SK-N-SH (cell line): Measurements from ENCODE around the gene RAB20. TPM values are rescaled to one million over a fixed set of nuclear protein-coding genes. Genes with fewer than 3 reads are reported as not detected.

ENCODE experiments used
- CTCF ChIA-PET: fragments of 300-600, 350-600 bp; formaldehyde crosslinking; extraction: SDS; loops from one replicate; lab custom pipeline; 2021; lab: Yijun Ruan, JAX
- POLR2A ChIA-PET: fragments of 350-600 bp; sonication (Branson Sonifier 250); formaldehyde crosslinking; extraction: SDS; loops from one replicate; lab custom pipeline; 2020; ENCODE audit warnings: antibody characterized with exemption, inconsistent platforms; lab: Yijun Ruan, JAX
- DNase-seq: peaks from one replicate; pipeline ENCODE4 v3.0.0; 2012
- H2AFZ ChIP-seq: fragments of 200-600 bp; sonication (generic); 2 replicates; pipeline ENCODE4 v1.8.1; 2016; ENCODE audit warnings: antibody characterized with exemption, mild to moderate bottlenecking, low read depth
- H3F3A ChIP-seq: fragments of 200-600 bp; sonication (generic); replicated peaks from 2 replicates; pipeline ENCODE3; 2016; ENCODE audit warnings: antibody characterized with exemption, mild to moderate bottlenecking; ENCODE audit not compliant: insufficient read depth
- H3K27ac ChIP-seq, 2 experiments: fragments of 200-500 bp in 1 of 2; fragments of 200-600 bp in 1 of 2; sonication (Bioruptor generic) in 1 of 2; sonication (generic), shearing (Covaris generic) in 1 of 2; 2 replicates each; pipeline versions ENCODE4 v1.5.1 to v1.6.1; 2014 to 2016; ENCODE audit warnings: low read depth in 2 of 2, inconsistent platforms in 1 of 2, low read length in 1 of 2, mild to moderate bottlenecking in 1 of 2, mixed read lengths in 1 of 2
- H3K27me3 ChIP-seq: fragments of 200-600 bp; sonication (generic), shearing (Covaris generic); 2 replicates; pipeline ENCODE4 v1.6.1; 2016; ENCODE audit warnings: mixed run types; ENCODE audit not compliant: insufficient read depth
- H3K36me3 ChIP-seq, 2 experiments: fragments of 200-500 bp in 1 of 2; fragments of 200-600 bp in 1 of 2; sonication (Bioruptor generic) in 1 of 2; sonication (generic) in 1 of 2; replicated peaks in 1 of 2; 2 replicates each; pipeline versions ENCODE3 to v1.5.1; 2014 to 2016; ENCODE audit warnings: low read length in 1 of 2, mild to moderate bottlenecking in 1 of 2; ENCODE audit not compliant: insufficient read depth in 2 of 2, control insufficient read depth in 1 of 2
- H3K4me1 ChIP-seq, 2 experiments: fragments of 200-500 bp in 1 of 2; fragments of 200-600 bp in 1 of 2; sonication (Bioruptor generic) in 1 of 2; sonication (generic), shearing (Covaris generic) in 1 of 2; 2 replicates each; pipeline versions ENCODE4 v1.5.1 to v1.6.1; 2014 to 2016; ENCODE audit warnings: low read depth in 1 of 2, low read length in 1 of 2, mixed run types in 1 of 2; ENCODE audit not compliant: insufficient read depth in 2 of 2, control insufficient read depth in 1 of 2
- H3K4me2 ChIP-seq: fragments of 200-600 bp; sonication (generic), shearing (Covaris generic); 2 replicates; pipeline ENCODE4 v1.6.1; 2017; ENCODE audit warnings: mixed run types
- H3K4me3 ChIP-seq, 2 experiments: fragments of 200-500 bp in 1 of 2; fragments of 200-600 bp in 1 of 2; sonication (Bioruptor generic) in 1 of 2; sonication (generic), shearing (Covaris generic) in 1 of 2; 2 replicates each; pipeline versions ENCODE4 v1.5.1 to v1.8.1; 2014 to 2016; ENCODE audit warnings: low read depth in 2 of 2, inconsistent platforms in 1 of 2, low read length in 1 of 2, mild to moderate bottlenecking in 1 of 2, mixed read lengths in 1 of 2, moderate library complexity in 1 of 2
- H3K79me2 ChIP-seq: fragments of 200-600 bp; sonication (generic); 2 replicates; pipeline ENCODE4 v1.8.1; 2017; ENCODE audit warnings: mild to moderate bottlenecking; ENCODE audit not compliant: insufficient read depth
- H3K9ac ChIP-seq: fragments of 200-600 bp; sonication (generic); 2 replicates; pipeline ENCODE4 v1.6.1; 2017; ENCODE audit warnings: mixed run types
- H3K9me2 ChIP-seq: fragments of 200-600 bp; sonication (generic); 2 replicates; pipeline ENCODE4 v1.6.1; 2017; ENCODE audit warnings: mixed run types
- H3K9me3 ChIP-seq: fragments of 200-600 bp; sonication (generic); 2 replicates; pipeline ENCODE4 v1.6.1; 2017; ENCODE audit warnings: mixed run types, mild to moderate bottlenecking, moderate library complexity
- H4K20me1 ChIP-seq: fragments of 200-600 bp; sonication (generic); 2 replicates; pipeline ENCODE4 v1.6.1; 2017; ENCODE audit warnings: mild to moderate bottlenecking, mixed run types; ENCODE audit not compliant: insufficient read depth
- CHD2 ChIP-seq: fragments of 150-350 bp; IDR thresholded peaks from 2 replicates; pipeline ENCODE4 v1.6.1; 2018; ENCODE audit warnings: low read length; ENCODE audit not compliant: partially characterized antibody
- EP300 ChIP-seq, 2 experiments: IDR thresholded peaks; 2 replicates each; pipeline versions ENCODE4 v1.4.0 to v1.6.1; 2012; ENCODE audit warnings: borderline replicate concordance in 1 of 2, low read depth in 1 of 2, low read length in 1 of 2
- FOSL2 ChIP-seq: IDR thresholded peaks from 2 replicates; pipeline ENCODE4 v1.4.0; 2012; ENCODE audit warnings: low read depth, mild to moderate bottlenecking, moderate library complexity, borderline replicate concordance
- IRF3 ChIP-seq: fragments of 150-350 bp; IDR thresholded peaks from 2 replicates; pipeline ENCODE4 v1.6.1; 2016; ENCODE audit warnings: mild to moderate bottlenecking, low read depth, low read length
- MAX ChIP-seq: IDR thresholded peaks from 2 replicates; pipeline ENCODE4 v1.4.0; 2012; ENCODE audit warnings: low read depth
- NFIC ChIP-seq: IDR thresholded peaks from 2 replicates; pipeline ENCODE4 v1.4.0; 2012; ENCODE audit warnings: borderline replicate concordance
- NRF1 ChIP-seq: IDR thresholded peaks from 2 replicates; pipeline ENCODE4 v1.6.1; 2012; ENCODE audit warnings: low read depth, mild to moderate bottlenecking, low read length
- POLR2AphosphoS5 ChIP-seq: IDR thresholded peaks from 2 replicates; pipeline ENCODE4 v1.6.1; 2012; ENCODE audit warnings: low read depth, low read length
- RCOR1 ChIP-seq: fragments of 150-350 bp; IDR thresholded peaks from 2 replicates; pipeline ENCODE4 v1.6.1; 2017; ENCODE audit warnings: antibody characterized with exemption, low read length
- REST ChIP-seq: IDR thresholded peaks from 2 replicates; pipeline ENCODE4 v1.6.1; 2012; ENCODE audit warnings: mild to moderate bottlenecking, low read depth, low read length, moderate library complexity
- RXRA ChIP-seq: IDR thresholded peaks from 2 replicates; pipeline ENCODE4 v1.4.0; 2012; ENCODE audit warnings: low read depth, mild to moderate bottlenecking, borderline replicate concordance
- SIN3A ChIP-seq: IDR thresholded peaks from 2 replicates; pipeline ENCODE4 v1.6.1; 2012; ENCODE audit warnings: low read depth, mild to moderate bottlenecking, low read length, moderate library complexity, borderline replicate concordance
- SMC3 ChIP-seq: IDR thresholded peaks from 2 replicates; pipeline ENCODE4 v1.6.1; 2012; ENCODE audit warnings: low read depth, low read length, improper control_type of control experiment
- TAF1 ChIP-seq: IDR thresholded peaks from 2 replicates; pipeline ENCODE4 v1.6.1; 2012; ENCODE audit warnings: low read depth, mild to moderate bottlenecking, low read length, moderate library complexity, borderline replicate concordance
- TCF12 ChIP-seq: IDR thresholded peaks from 2 replicates; pipeline ENCODE4 v1.4.0; 2012
- TEAD4 ChIP-seq: IDR thresholded peaks from 2 replicates; pipeline ENCODE4 v1.4.0; 2012; ENCODE audit warnings: mild to moderate bottlenecking, borderline replicate concordance; ENCODE audit not compliant: insufficient read depth
- YY1 ChIP-seq: IDR thresholded peaks from 2 replicates; pipeline ENCODE4 v1.4.0; 2012; ENCODE audit warnings: low read depth, mild to moderate bottlenecking
- WGBS: methylation state at CpG from one replicate; pipeline ENCODE4 v1.1.6; 2017; ENCODE audit warnings: low lambda C conversion rate; 5-methylcytosine and 5-hydroxymethylcytosine counted together
- polyA plus RNA-seq, 3 experiments: library from polyadenylated mRNA; depleted of rRNA; stranded (reverse); fragments of >200 nt; gene quantifications; 2 replicates each; pipeline ENCODE4 v1.2.3, GENCODE V29; 2012
- TF ChIP-seq, protein P1 (sequence below): IDR thresholded peaks from 2 replicates; pipeline ENCODE4 v1.4.0; 2012; ENCODE audit warnings: low read depth, borderline replicate concordance

The RAB20 gene
- polyA plus RNA-seq, 1 of the 3 experiments (the other 2 are of a cell fraction) = 5.2 TPM

DNA sequence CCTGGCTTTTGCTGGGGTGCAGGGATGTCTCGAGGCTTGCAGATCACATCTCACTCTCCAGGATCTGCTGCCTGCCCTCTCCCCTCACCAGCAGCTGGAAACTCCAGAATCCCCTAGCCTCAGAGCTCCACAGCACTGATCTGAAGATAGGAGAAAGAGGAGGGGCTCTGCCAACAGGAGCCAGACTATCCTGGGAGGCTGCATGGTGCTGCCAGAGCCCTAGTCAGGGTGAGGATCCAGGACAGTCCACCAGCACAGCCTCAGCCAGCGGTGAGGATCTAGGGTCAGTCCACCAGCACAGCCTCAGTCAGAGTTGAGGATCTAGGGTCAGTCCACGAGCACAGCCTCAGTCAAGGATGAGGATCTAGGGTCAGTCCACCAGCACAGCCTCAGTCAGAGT lies 65.2 kb downstream of the RAB20 start:
- Histone ChIP-seq H2AFZ (no peak overlapping the region), H3K79me2 (no peaks in the 10 kb centered on the region), H3F3A (peaks cover 8% of the 10 kb centered on the region), H3K4me1 (no peaks in the 10 kb centered on the region; a peak in 1 of 4 replicates), H3K27me3 (no peaks in the 10 kb centered on the region), H3K4me2 (no peak overlapping the region), H4K20me1 (no peaks in the 10 kb centered on the region), H3K27ac (no peak overlapping the region), H3K9me3 (no peaks in the 10 kb centered on the region), H3K4me3 (no peak overlapping the region)
- ChIA-PET POLR2A (no interaction called here), CTCF (no interaction called here)
- WGBS = 90% methylated on average over 3 of the region's 3 CpGs
- no peak for DNase-seq
- TF ChIP-seq CHD2 = no peak
- no peak for TF ChIP-seq TEAD4
- TF ChIP-seq, protein P1, sequence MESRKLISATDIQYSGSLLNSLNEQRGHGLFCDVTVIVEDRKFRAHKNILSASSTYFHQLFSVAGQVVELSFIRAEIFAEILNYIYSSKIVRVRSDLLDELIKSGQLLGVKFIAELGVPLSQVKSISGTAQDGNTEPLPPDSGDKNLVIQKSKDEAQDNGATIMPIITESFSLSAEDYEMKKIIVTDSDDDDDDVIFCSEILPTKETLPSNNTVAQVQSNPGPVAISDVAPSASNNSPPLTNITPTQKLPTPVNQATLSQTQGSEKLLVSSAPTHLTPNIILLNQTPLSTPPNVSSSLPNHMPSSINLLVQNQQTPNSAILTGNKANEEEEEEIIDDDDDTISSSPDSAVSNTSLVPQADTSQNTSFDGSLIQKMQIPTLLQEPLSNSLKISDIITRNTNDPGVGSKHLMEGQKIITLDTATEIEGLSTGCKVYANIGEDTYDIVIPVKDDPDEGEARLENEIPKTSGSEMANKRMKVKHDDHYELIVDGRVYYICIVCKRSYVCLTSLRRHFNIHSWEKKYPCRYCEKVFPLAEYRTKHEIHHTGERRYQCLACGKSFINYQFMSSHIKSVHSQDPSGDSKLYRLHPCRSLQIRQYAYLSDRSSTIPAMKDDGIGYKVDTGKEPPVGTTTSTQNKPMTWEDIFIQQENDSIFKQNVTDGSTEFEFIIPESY = no peak
- TF ChIP-seq YY1 = no peak
- no peak for TF ChIP-seq MAX
- TF ChIP-seq TCF12 = no peak
- TF ChIP-seq EP300 (IDR thresholded peaks at IDR 0.05; ENCODE audit: borderline replicate concordance in 1 of 2, low read depth in 1 of 2, low read length in 1 of 2) = no peak
- TF ChIP-seq, all 33 proteins: peak for 0
- Histone ChIP-seq H3K36me3 (peaks cover 27 to 64% of the 10 kb centered on the region in 2 experiments), H3K9me2 (no peaks in the 10 kb centered on the region), H3K9ac (no peak overlapping the region)

- no peak overlapping the region for H3K9ac ChIP-seq
- WGBS = no CpG with 5 or more reads among the region's 3 CpGs
- TF ChIP-seq REST (no peak), NRF1 (no peak), TEAD4 (no peak), RXRA (no peak), RCOR1 (no peak), SIN3A (no peak), NFIC (no peak), TAF1 (no peak), TCF12 (no peak), YY1 (no peak), IRF3 (no peak), POLR2AphosphoS5 (no peak), SMC3 (no peak), FOSL2 (no peak), MAX (no peak)
Measured at GRCh38 chr13:110495881-110496280, 65.6 kb downstream of the RAB20 start.

More at GRCh38 chr13:110495881-110496280, 65.6 kb downstream of the RAB20 start:
- Histone ChIP-seq H3K4me1 (no peaks in the 10 kb centered on the region; a peak in 1 of 4 replicates), H3K27ac (no peak overlapping the region), H4K20me1 (no peaks in the 10 kb centered on the region), H3K9me2 (no peaks in the 10 kb centered on the region), H3F3A (peaks cover 8% of the 10 kb centered on the region), H3K4me2 (no peak overlapping the region), H3K9me3 (no peaks in the 10 kb centered on the region), H3K79me2 (no peaks in the 10 kb centered on the region), H3K36me3 (peaks cover 29 to 66% of the 10 kb centered on the region in 2 experiments), H3K27me3 (no peaks in the 10 kb centered on the region), H2AFZ (no peak overlapping the region), H3K4me3 (no peak overlapping the region)
- ChIA-PET CTCF (no interaction called here), POLR2A (no interaction called here)
- no peak for DNase-seq
